ENCODE measurements around the gene ARHGAP31. TPM values are rescaled to one million over a fixed set of nuclear protein-coding genes. Genes with fewer than 3 reads are reported as not detected.

The ARHGAP31 gene
- total and polyA plus RNA-seq, 12 donors: 10.6 to 71.1 (median 35.9) TPM

DNA sequence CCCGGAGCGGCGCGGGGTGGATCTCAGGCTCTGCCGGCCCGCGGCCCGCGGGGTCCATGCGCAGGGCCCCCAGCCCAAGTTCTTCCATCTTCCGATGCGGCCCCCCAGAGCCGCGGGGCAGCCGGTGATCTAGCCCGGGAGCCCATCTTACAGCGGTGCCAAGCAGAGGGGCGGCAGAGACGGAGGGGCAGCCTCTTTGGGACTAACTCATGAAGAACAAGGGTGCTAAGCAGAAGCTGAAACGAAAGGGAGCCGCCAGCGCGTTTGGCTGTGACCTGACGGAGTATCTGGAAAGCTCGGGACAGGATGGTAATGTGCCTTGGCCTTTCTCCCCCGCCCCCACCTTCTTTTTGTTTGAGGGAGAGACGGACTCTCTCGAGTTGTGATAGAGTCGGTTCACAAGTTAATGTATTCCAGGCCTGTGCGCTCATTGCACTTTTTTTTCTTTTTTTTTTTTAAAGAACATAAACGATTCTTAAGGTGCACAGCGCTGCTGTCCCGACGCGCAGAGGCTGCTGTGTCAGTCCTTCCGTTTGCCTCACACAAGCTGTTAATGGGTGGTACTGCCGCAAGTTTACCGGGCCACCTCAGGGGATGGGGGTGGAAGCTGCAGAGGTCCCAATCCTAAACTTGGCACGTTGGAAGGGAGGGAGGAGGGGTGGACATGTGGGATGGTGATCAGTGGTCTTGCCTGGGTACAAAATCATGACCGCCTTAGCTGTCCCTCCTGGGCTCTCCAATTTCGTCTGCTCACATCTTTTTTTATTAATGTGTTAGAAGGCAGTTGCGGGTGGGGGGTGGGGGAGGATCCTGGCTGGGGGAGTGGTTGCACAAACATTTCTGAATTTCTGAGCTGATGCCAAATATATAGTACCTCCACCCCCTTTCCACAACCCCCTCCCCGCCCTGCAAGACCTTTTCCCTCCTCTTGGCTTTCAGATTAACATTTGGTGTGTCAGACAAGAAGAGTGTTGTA is 801 bp downstream of the ARHGAP31 start:
- 0 to 1% methylated on average over 43 of the region's 43 CpGs for WGBS, 2 donors
- TF ChIP-seq, protein P1, sequence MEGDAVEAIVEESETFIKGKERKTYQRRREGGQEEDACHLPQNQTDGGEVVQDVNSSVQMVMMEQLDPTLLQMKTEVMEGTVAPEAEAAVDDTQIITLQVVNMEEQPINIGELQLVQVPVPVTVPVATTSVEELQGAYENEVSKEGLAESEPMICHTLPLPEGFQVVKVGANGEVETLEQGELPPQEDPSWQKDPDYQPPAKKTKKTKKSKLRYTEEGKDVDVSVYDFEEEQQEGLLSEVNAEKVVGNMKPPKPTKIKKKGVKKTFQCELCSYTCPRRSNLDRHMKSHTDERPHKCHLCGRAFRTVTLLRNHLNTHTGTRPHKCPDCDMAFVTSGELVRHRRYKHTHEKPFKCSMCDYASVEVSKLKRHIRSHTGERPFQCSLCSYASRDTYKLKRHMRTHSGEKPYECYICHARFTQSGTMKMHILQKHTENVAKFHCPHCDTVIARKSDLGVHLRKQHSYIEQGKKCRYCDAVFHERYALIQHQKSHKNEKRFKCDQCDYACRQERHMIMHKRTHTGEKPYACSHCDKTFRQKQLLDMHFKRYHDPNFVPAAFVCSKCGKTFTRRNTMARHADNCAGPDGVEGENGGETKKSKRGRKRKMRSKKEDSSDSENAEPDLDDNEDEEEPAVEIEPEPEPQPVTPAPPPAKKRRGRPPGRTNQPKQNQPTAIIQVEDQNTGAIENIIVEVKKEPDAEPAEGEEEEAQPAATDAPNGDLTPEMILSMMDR (IDR thresholded peaks at IDR 0.05): no peak
- Histone ChIP-seq H3K36me3 (peaks cover 0 to 21% (median 4%) of the 10 kb centered on the region in 9 donors), H3K27me3 (no peaks in the 10 kb centered on the region), H3K27ac (peak overlapping the region; percentile 96 to 100 (median 99)), H3K4me1 (peaks cover 18 to 61% (median 55%) of the 10 kb centered on the region in 9 donors), H3K9me3 (no peaks in the 10 kb centered on the region), H3K4me3 (peak overlapping the region; percentile 63 to 97 (median 87))
- intact Hi-C loops (cut with DNase I): loop anchor here in 5 of 10 donors (1.0 to 10.0 kb wide), 8 partner anchors 16 to 60 kb away; partner anchors contain the start of gene B4GALT4 (in 1 of the 5)
- ATAC-seq (peak; percentile 38 to 65 (median 48)), DNase-seq (peak; percentile 39 to 48)

DNA sequence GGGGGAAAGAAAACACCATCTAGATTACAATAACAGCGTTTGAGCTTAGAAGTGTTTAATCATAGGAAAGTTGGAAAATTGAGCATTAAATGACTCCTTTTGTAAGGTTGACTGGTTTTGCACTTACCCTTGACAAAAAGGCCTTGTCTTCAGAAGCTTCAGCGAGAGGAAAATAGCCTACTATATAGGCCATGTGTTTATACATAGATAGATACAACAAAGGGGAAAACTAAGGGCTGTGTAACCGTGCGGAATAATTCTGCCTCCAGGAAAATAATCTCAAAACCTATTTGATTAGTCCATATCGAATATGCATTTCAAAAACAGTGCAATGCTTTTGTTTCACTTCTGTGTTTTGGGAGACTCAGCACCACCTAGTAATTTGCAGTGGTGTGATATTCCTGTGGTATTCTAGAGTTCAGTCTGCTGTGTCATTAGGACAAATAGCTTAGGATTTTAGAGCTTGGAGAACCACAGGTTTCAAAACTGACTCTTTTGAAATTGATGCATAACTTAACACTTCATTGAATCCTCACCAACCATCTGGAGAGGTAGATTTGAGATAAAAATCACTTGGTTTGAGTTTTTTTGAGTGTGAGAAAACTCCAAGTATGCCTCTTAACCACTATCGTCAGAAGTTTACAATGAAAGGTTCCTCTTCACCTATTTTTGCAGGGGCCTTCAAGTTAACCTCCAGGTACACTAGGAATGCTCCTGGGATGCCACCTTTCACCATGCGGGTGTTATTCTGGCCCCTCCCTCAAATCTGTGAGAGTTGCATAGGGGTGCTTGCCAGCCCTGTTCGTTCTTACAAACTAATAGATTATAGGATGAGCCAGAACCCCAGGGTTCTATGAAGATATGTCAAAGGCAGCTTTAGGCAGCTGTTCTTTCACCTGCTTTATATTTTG is 1.9 kb downstream of the ARHGAP31 start:
- no peak for DNase-seq
- TF ChIP-seq, protein P1 (IDR thresholded peaks at IDR 0.05): no peak
- Histone ChIP-seq H3K27ac (peak overlapping the region; percentile 96 to 100 (median 99)), H3K27me3 (no peaks in the 10 kb centered on the region), H3K36me3 (peaks cover 0 to 27% (median 6%) of the 10 kb centered on the region in 9 donors), H3K4me3 (peak overlapping the region; percentile 63 to 97 (median 87)), H3K9me3 (no peaks in the 10 kb centered on the region), H3K4me1 (peaks cover 22 to 71% (median 66%) of the 10 kb centered on the region in 9 donors)
- 11 to 27% methylated on average over 8 of the region's 8 CpGs for WGBS, 2 donors
- intact Hi-C loops (cut with DNase I): loop anchor here in 5 of 10 donors (1.0 to 10.0 kb wide), 7 partner anchors 17 to 59 kb away; partner anchors contain the start of gene B4GALT4 (in 1 of the 5)
- no peak for ATAC-seq

DNA sequence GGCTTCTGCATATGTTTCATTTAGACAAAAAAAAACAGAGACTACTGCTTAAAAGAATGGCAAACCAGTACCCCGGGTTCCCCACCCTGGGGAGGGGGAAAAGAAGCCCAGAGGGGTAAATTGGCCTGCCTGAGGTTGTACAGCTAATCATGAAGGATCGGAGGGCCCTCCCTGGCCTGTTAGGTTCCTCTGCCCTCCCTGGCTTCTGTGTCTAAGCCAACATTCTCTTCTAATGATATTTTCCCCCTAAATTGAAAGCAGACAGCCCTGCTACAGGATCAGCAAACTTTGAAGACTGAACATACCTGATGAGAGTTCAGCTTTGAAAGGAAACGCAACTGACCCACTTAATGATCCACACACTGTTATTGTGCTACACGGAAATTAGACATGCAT is 2.5 kb downstream of the ARHGAP31 start:
- intact Hi-C loops (cut with DNase I): loop anchor here in 4 of 10 donors (5.0 to 10.0 kb wide), 3 partner anchors 36 to 58 kb away; no protein-coding TSS in a partner anchor
- peak overlapping the region; percentile 63 to 97 (median 87) for H3K4me3 ChIP-seq
- DNase-seq (no peak), ATAC-seq (no peak)
- TF ChIP-seq, protein P1 (IDR thresholded peaks at IDR 0.05): no peak
- WGBS, 2 donors: 36 to 39% methylated on average over 4 of the region's 4 CpGs
- no peaks in the 10 kb centered on the region for H3K9me3 ChIP-seq
- H3K27me3 ChIP-seq: no peaks in the 10 kb centered on the region
- peaks cover 0 to 27% (median 6%) of the 10 kb centered on the region in 9 donors for H3K36me3 ChIP-seq
- peaks cover 24 to 77% (median 72%) of the 10 kb centered on the region in 9 donors for H3K4me1 ChIP-seq
- peak overlapping the region in 9 of 10 donors; percentile 96 to 100 (median 99) for H3K27ac ChIP-seq
